ENCODE results near the gene FEN1. TPM values are rescaled to one million over a fixed set of nuclear protein-coding genes. Genes with fewer than 3 reads are reported as not detected.

Gene FEN1
- polyA plus RNA-seq, 1 experiment, result 13.2 TPM

DNA sequence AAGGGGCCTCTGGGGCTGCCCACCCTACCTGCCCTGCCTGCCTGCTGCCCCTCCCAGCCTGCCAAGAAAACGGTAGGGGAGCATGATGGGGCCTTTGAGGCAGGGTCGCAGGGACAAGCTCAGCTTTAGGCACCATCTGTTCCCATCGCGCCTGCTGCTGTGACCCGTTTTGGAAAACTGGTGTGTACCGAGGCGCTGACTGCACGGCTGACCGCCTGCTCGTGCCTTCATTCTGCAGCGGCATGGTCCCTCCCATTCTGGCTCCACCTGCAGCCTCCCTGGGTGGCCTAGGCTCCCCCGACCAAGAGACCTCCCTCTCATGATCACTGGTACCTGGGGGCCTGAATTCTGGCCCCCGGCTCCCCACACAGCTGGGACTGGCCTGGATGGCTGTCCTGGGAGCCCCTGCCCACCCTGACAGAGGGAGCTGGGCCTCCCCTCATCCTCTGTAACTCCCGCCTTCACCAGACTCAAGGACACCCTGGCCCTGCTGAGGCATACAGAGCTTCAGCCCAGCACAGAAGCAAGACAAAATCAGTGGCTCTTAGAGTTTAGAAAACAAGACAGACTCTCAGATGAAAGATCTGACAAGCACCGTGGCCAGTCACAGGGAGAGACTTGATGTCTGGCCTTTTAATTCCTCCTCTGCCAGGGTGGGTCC, 46.8 kb upstream of the FEN1 start:
- Histone ChIP-seq H3K27me3 (ENCODE audit: control insufficient read depth, insufficient read depth, low read length) (no peaks in the 10 kb centered on the region), H3K4me3 (ENCODE audit: low read depth, low read length) (no peak overlapping the region), H3K36me3 (ENCODE audit: control insufficient read depth, insufficient read depth, low read length) (peaks cover 6% of the 10 kb centered on the region)
- TF ChIP-seq, protein P1, sequence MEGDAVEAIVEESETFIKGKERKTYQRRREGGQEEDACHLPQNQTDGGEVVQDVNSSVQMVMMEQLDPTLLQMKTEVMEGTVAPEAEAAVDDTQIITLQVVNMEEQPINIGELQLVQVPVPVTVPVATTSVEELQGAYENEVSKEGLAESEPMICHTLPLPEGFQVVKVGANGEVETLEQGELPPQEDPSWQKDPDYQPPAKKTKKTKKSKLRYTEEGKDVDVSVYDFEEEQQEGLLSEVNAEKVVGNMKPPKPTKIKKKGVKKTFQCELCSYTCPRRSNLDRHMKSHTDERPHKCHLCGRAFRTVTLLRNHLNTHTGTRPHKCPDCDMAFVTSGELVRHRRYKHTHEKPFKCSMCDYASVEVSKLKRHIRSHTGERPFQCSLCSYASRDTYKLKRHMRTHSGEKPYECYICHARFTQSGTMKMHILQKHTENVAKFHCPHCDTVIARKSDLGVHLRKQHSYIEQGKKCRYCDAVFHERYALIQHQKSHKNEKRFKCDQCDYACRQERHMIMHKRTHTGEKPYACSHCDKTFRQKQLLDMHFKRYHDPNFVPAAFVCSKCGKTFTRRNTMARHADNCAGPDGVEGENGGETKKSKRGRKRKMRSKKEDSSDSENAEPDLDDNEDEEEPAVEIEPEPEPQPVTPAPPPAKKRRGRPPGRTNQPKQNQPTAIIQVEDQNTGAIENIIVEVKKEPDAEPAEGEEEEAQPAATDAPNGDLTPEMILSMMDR (IDR thresholded peaks at IDR 0.05; ENCODE audit: insufficient read depth, low read depth, low read length), result no peak
- DNase-seq (ENCODE audit: low read depth), result no peak
- ChIA-PET CTCF (interaction anchor here (1.6 to 6.6 kb wide), 7 partner anchors 8 to 362 kb away, joined by 4 to 68 read pairs (median 25); no protein-coding TSS in a partner anchor), POLR2A (no interaction called here)

DNA sequence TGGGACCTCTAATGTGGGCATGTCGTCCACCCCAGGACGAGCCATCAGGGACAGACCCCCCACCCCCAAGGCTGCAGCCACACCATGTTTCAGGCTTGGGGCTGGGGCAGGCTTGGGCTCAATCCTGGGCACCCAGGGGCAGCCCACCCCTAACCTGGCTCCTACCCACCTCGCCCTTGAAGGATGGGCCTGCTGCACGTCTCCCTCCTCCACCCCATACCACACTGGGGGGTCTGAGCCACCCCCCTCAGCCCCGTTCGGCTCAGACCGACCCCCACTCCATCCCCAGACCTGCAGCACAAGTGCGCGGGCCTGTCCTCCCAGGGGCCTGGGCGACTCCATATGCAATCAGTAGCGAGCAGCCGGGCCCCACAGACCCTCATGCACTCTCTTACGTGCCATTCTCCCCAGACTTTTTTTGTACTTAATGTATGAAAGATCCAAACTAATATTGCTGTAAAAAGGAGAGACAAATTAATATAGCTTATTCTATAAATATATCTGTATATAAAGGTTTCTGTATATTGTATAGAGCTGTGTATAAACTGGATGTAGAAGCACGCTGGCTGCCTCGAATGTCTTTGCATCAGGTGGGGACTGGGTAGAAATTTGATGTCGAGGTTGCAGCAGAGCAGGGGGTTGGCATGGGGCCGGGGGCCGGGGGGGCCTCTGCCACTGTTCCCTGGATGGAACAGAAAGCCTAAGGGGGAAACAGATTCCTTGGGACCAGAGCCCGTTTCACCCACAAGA, 46.1 kb upstream of the FEN1 start:
- ChIA-PET CTCF (interaction anchor here (0.6 to 6.6 kb wide), 18 partner anchors 9 to 361 kb away, joined by 3 to 68 read pairs (median 8); partner anchors contain the start of genes FEN1 and TMEM258), POLR2A (no interaction called here)
- TF ChIP-seq, protein P1 (IDR thresholded peaks at IDR 0.05; ENCODE audit: insufficient read depth, low read depth, low read length), result no peak
- H3K36me3 ChIP-seq (ENCODE audit: control insufficient read depth, insufficient read depth, low read length), result peaks cover 3% of the 10 kb centered on the region
- DNase-seq (ENCODE audit: low read depth), result no peak
- no peaks in the 10 kb centered on the region for H3K27me3 ChIP-seq (ENCODE audit: control insufficient read depth, insufficient read depth, low read length)
- H3K4me3 ChIP-seq (ENCODE audit: low read depth, low read length), result no peak overlapping the region

DNA sequence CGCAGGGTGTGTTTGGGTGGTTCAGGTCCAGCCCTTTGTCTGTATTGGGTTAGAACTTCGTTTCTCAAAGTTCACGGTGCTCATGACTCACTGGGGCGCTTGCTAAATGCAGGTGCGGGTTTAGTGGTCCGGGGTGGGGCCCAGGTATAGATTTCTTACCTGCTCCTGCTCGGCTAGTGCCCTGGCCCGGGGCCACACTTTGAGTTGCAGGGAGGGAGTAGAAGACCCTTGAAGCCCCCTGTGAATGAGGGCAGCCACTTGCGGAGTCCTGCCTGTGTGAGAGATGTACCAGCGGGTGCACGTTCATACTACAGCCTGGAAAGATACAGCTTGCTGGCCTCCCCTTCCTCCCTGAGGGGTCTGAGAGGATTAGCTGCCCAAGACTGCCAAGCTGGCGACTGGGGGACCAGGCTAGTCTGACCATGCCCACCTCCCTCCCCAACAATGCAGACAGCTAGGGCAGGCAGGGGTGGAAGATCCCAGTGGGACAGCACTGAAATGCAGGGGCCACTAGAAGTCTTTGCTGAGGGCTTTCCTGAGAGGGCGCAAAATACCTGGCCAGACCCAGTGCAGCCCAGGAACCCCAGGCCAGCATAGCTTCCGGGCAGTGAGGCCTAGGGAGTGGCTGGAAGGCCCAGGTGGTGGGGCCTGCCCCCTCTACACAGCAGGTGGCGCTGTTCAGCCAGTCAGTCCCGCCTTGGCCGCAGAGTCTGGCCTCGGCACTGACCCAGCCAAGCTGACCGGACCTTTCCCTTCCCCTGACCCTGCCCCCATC, 45.3 kb upstream of the FEN1 start:
- no peak for DNase-seq (ENCODE audit: low read depth)
- CTCF ChIA-PET, result interaction anchor here (0.5 to 6.6 kb wide), 38 partner anchors 10 to 564 kb away, joined by 3 to 68 read pairs (median 4); partner anchors contain the start of genes CPSF7, FEN1, SDHAF2 and TMEM258
- H3K36me3 ChIP-seq (ENCODE audit: control insufficient read depth, insufficient read depth, low read length), result peaks cover 1% of the 10 kb centered on the region; the same call in 1 of the 2 replicates
- TF ChIP-seq, protein P1 (IDR thresholded peaks at IDR 0.05; ENCODE audit: insufficient read depth, low read depth, low read length), result peak; percentile 95
- H3K4me3 ChIP-seq (ENCODE audit: low read depth, low read length), result no peak overlapping the region
- no peaks in the 10 kb centered on the region for H3K27me3 ChIP-seq (ENCODE audit: control insufficient read depth, insufficient read depth, low read length)
- POLR2A ChIA-PET, result no interaction called here

DNA sequence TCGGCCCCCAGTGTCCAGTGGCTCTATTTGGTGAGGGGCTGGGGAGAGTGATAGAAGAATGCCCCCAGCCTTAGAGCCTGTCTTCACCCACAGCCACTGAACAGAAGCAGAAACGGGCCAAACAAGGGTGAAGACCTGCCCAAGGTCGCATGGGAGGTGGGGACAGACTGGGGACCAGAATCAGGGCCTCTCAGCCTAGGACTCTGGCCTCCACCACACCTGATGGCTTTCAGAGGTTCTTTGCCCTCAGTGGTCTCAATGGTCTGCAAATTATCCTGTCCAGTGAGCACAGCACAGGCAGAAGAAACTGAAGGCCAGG, 44.8 kb upstream of the FEN1 start:
- TF ChIP-seq, protein P1 (IDR thresholded peaks at IDR 0.05; ENCODE audit: insufficient read depth, low read depth, low read length), result no peak
- ChIA-PET POLR2A (no interaction called here), CTCF (interaction anchor here (0.6 to 6.6 kb wide), 36 partner anchors 10 to 563 kb away, joined by 3 to 68 read pairs (median 4); partner anchors contain the start of genes CPSF7, FEN1, SDHAF2 and TMEM258)
- Histone ChIP-seq H3K4me3 (ENCODE audit: low read depth, low read length) (no peak overlapping the region), H3K36me3 (ENCODE audit: control insufficient read depth, insufficient read depth, low read length) (peaks cover 1% of the 10 kb centered on the region; the same call in 1 of the 2 replicates), H3K27me3 (ENCODE audit: control insufficient read depth, insufficient read depth, low read length) (no peaks in the 10 kb centered on the region; the same call in 1 of the 2 replicates)
- no peak for DNase-seq (ENCODE audit: low read depth)
